NB4 (cell line): ENCODE results near the gene RASA2.

Source experiments
- MAX ChIP-seq: IDR thresholded peaks from 2 replicates; pipeline ENCODE4 v1.6.1; 2011; ENCODE audit warnings: low read depth, low read length
- MYC ChIP-seq: IDR thresholded peaks from 2 replicates; pipeline ENCODE4 v1.6.1; 2011; ENCODE audit warnings: low read depth, low read length
- POLR2A ChIP-seq: IDR thresholded peaks from 2 replicates; pipeline ENCODE4 v1.6.1; 2011; ENCODE audit warnings: mild to moderate bottlenecking; ENCODE audit not compliant: insufficient read length; ENCODE audit errors: extremely low read depth
- TF ChIP-seq, protein P1 (sequence below): IDR thresholded peaks from one replicate; pipeline ENCODE4 v1.5.1; 2012; ENCODE audit warnings: low read depth, low read length

DNA sequence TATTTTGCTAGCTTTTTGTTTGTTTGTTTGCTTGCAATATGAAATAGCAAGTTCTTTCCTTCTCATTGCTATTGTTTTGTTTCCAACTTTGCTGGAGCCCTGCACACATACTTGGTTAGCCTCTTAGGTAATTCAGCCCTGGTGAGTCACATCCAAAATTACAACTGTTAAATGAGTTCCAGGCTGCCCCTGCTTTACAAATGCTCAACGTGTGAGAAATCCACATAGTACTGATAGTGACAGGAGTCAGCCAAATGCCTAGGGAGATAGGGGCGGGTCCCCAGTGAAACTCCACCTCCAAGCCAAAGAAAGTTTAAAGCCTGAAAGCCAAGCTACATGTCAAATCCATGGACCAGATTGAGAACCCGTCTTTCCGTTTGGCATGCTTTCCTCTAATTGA, 169.9 kb downstream of the RASA2 start:
- TF ChIP-seq, protein P1, sequence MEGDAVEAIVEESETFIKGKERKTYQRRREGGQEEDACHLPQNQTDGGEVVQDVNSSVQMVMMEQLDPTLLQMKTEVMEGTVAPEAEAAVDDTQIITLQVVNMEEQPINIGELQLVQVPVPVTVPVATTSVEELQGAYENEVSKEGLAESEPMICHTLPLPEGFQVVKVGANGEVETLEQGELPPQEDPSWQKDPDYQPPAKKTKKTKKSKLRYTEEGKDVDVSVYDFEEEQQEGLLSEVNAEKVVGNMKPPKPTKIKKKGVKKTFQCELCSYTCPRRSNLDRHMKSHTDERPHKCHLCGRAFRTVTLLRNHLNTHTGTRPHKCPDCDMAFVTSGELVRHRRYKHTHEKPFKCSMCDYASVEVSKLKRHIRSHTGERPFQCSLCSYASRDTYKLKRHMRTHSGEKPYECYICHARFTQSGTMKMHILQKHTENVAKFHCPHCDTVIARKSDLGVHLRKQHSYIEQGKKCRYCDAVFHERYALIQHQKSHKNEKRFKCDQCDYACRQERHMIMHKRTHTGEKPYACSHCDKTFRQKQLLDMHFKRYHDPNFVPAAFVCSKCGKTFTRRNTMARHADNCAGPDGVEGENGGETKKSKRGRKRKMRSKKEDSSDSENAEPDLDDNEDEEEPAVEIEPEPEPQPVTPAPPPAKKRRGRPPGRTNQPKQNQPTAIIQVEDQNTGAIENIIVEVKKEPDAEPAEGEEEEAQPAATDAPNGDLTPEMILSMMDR: no peak
- no peak for TF ChIP-seq MAX
- no peak for TF ChIP-seq POLR2A
- no peak for TF ChIP-seq MYC
